Measurements from ENCODE around the gene STRN3. TPM values are rescaled to one million over a fixed set of nuclear protein-coding genes. Genes with fewer than 3 reads are reported as not detected.

The STRN3 gene
- total and polyA plus RNA-seq, 2 of the 8 experiments (the other 6 are each of a cell fraction or from before 2014, with no cell fraction given), result 8.7 to 38.1 TPM

- TF ChIP-seq, protein P1, sequence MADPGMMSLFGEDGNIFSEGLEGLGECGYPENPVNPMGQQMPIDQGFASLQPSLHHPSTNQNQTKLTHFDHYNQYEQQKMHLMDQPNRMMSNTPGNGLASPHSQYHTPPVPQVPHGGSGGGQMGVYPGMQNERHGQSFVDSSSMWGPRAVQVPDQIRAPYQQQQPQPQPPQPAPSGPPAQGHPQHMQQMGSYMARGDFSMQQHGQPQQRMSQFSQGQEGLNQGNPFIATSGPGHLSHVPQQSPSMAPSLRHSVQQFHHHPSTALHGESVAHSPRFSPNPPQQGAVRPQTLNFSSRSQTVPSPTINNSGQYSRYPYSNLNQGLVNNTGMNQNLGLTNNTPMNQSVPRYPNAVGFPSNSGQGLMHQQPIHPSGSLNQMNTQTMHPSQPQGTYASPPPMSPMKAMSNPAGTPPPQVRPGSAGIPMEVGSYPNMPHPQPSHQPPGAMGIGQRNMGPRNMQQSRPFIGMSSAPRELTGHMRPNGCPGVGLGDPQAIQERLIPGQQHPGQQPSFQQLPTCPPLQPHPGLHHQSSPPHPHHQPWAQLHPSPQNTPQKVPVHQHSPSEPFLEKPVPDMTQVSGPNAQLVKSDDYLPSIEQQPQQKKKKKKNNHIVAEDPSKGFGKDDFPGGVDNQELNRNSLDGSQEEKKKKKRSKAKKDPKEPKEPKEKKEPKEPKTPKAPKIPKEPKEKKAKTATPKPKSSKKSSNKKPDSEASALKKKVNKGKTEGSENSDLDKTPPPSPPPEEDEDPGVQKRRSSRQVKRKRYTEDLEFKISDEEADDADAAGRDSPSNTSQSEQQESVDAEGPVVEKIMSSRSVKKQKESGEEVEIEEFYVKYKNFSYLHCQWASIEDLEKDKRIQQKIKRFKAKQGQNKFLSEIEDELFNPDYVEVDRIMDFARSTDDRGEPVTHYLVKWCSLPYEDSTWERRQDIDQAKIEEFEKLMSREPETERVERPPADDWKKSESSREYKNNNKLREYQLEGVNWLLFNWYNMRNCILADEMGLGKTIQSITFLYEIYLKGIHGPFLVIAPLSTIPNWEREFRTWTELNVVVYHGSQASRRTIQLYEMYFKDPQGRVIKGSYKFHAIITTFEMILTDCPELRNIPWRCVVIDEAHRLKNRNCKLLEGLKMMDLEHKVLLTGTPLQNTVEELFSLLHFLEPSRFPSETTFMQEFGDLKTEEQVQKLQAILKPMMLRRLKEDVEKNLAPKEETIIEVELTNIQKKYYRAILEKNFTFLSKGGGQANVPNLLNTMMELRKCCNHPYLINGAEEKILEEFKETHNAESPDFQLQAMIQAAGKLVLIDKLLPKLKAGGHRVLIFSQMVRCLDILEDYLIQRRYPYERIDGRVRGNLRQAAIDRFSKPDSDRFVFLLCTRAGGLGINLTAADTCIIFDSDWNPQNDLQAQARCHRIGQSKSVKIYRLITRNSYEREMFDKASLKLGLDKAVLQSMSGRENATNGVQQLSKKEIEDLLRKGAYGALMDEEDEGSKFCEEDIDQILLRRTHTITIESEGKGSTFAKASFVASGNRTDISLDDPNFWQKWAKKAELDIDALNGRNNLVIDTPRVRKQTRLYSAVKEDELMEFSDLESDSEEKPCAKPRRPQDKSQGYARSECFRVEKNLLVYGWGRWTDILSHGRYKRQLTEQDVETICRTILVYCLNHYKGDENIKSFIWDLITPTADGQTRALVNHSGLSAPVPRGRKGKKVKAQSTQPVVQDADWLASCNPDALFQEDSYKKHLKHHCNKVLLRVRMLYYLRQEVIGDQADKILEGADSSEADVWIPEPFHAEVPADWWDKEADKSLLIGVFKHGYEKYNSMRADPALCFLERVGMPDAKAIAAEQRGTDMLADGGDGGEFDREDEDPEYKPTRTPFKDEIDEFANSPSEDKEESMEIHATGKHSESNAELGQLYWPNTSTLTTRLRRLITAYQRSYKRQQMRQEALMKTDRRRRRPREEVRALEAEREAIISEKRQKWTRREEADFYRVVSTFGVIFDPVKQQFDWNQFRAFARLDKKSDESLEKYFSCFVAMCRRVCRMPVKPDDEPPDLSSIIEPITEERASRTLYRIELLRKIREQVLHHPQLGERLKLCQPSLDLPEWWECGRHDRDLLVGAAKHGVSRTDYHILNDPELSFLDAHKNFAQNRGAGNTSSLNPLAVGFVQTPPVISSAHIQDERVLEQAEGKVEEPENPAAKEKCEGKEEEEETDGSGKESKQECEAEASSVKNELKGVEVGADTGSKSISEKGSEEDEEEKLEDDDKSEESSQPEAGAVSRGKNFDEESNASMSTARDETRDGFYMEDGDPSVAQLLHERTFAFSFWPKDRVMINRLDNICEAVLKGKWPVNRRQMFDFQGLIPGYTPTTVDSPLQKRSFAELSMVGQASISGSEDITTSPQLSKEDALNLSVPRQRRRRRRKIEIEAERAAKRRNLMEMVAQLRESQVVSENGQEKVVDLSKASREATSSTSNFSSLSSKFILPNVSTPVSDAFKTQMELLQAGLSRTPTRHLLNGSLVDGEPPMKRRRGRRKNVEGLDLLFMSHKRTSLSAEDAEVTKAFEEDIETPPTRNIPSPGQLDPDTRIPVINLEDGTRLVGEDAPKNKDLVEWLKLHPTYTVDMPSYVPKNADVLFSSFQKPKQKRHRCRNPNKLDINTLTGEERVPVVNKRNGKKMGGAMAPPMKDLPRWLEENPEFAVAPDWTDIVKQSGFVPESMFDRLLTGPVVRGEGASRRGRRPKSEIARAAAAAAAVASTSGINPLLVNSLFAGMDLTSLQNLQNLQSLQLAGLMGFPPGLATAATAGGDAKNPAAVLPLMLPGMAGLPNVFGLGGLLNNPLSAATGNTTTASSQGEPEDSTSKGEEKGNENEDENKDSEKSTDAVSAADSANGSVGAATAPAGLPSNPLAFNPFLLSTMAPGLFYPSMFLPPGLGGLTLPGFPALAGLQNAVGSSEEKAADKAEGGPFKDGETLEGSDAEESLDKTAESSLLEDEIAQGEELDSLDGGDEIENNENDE (IDR thresholded peaks at IDR 0.05; ENCODE audit: insufficient replicate concordance, low read length), result no peak
- TF ChIP-seq RAD21 (IDR thresholded peaks at IDR 0.05 in 1 of 2, conservative IDR thresholded peaks at IDR 0.05 in 1 of 2; ENCODE audit: low read depth in 2 of 2, low read length in 2 of 2), result no peak
- TF ChIP-seq SP4 (IDR thresholded peaks at IDR 0.05; ENCODE audit: low read length), result no peak
- no peak for TF ChIP-seq ASH2L (IDR thresholded peaks at IDR 0.05; ENCODE audit: low read length)
- TF ChIP-seq POLR2AphosphoS5 (IDR thresholded peaks at IDR 0.05; ENCODE audit: low read depth, low read length), result no peak
- no peak for TF ChIP-seq BACH1 (IDR thresholded peaks at IDR 0.05; ENCODE audit: low read length)
- no peak for TF ChIP-seq CHD2 (IDR thresholded peaks at IDR 0.05; ENCODE audit: low read length)
Observed at GRCh38 chr14:30943694-30944093, 82.5 kb downstream of the STRN3 start (continued).

Measured in H1 (cell line).